ENCODE results near the gene CPLX4.

The CPLX4 gene

DNA sequence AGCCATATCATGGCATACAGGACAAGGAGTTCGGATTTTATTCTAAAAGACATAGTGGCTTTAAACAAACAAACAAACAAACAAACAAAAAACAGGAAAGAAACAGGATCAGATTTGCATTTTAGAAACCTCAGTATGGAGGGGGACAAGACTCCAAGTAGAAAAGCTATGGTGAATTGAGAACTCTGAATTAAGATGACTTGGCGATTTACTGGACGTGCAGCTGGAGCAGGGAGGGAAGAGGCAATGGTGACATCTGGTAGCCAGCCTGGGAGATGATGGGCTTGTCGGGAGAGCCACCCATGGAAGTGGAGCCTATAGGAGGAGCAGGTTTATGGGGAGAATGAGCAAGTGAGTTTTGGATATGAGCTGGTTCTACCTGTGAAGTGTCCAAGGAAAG, 13.2 kb downstream of the CPLX4 start:
- no peak for DNase-seq

DNA sequence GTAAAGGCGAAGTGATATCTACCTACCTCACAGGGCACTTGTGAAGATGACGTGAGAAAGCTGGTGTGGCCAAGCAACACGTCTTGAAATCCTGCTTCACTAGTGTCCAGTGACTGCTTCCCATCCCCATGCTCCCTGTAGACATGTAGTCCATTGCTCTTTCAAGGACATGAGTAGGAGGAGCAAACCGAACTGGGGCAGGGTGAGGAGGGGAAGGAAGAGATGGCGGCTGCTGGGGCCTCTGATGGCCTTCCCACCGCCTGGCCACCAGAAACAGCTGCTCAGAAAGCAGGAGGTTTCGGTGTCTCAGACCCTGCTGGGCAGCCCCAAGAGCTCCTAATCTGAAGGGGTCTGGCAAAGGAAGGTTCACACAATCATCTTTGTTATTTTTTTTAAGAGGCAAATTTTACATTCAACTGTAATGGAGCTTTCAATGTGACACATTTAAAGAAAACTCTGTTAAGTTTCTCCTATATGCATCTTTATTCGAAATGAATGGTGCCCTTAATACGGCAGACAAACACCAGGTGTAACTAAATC, 14.7 kb downstream of the CPLX4 start:
- DNase-seq: no peak

DNA sequence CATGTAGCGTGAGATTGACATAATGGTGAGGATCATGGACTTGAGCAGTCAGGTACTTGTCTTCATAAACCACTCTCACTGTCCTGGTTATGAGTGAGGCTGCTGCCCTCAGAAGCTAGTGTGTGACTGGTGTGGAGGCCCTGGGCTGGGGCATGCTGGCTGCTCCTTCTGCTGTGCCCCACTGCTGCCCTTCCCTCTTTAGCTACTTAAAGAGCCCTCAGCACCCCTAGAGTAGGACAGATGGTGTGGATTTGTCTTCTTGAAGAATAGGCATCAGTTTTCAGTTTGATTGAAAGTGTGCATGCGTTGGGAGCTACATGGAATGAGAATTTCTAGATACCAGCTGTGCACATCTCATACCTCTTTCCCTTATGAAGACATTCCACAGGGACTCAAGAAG, 15.4 kb downstream of the CPLX4 start:
- DNase-seq: no peak

DNA sequence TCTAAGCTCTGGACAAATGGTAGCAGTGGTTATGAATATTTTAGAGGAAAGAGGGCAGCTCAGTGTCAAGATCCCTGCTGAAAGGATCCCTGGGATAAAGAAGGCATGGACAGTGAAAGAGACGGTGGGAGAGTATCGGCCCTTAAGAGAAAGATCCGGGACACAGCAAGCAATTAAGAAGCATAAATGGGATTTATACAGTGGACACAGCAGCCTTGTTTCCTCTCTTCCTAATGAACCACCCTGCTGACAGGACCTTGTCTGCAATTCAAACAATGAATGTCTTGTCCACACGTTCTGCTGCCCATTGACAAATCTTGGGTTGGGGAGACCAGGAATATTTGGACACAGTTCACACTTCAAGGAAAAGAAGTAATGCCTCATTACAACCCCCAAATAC, 16.5 kb downstream of the CPLX4 start:
- no peak for DNase-seq

DNA sequence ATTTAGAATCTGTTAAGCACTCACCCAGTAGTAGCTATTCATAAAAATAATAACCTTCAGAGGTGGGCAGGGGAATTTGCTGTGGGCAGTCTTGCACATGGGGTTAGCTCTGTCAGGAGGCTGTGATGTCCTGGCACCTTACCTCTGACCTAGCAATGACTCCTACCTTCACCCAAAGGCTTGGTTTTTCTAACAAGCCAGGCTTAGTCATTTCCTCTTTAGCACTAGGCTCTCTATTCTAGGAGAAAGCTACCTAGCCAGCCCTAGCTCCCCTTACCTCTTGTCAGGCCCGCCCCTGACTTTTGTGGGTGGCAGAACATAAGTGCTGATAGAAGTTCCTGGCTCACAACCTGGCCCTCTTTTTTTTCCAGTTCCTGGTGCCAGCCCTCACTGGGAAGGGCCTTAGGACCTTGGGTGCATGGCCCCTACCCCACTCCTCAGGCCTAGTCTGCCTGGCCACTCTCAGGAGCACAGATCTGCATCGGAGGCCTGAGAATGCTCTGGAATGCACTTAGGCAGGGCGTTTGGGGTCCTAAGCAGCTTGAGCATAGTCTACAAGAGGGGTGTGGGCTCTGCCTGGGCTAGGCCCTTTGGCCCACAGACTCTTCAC, 17.7 kb downstream of the CPLX4 start:
- no peak for DNase-seq

DNA sequence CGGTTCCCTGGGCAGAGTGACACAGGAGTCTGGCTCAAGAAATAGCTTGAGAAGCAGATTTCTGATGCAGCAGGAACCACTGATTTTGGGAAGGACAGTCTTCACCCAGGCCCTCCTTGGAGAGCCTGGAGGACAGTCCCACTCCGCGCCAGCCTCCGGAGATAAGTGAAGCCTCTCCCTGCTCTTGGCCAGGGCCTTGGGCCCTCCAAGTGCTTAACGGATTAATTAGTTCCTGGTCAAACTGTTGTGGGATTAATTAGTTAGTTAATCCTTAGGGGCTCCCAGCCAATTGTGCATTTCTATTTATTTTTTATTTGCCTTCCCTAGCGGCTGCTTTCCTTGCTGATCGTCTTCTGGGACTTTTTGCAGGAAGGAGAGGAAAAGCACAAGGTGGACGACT, 19.6 kb downstream of the CPLX4 start:
- no peak for DNase-seq

DNA sequence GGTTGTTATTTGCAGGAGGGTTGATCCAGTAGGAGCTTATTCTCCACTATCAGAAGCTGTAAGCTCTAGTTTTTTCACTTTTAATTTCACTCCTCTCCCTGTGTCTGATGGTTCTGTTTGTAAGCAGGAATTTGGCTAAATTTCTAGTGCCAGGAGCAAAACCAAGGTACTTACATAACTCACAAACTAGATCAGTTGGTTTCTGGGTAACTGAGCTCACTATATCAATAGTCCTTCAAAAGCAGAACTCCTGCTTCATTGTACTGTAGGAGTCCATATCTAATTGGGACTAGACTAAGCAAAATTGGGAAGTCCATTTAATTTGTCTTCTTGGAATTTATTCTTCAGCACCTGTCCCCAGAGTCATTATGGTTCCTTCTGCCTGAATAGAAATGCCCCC, 25.1 kb downstream of the CPLX4 start:
- DNase-seq: no peak

DNA sequence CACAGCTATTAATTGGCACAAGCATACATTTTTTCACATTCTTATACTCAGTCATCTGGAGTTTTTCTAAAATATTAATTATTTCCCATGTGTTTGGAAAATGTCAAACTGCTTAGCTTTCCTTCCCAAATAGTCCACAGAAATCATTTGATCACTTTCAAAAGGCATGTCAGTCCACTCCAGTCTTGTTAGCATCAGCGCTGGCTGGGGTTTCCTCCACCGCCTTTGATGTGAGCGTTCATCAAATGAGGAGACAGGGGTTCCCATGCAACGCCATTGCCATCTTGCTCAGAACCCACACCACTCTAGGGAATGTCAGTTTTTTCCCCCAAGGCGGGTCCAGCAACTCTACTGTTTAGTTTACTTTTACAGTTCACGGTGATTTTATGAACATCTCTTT, 32.1 kb downstream of the CPLX4 start:
- no peak for DNase-seq

DNA sequence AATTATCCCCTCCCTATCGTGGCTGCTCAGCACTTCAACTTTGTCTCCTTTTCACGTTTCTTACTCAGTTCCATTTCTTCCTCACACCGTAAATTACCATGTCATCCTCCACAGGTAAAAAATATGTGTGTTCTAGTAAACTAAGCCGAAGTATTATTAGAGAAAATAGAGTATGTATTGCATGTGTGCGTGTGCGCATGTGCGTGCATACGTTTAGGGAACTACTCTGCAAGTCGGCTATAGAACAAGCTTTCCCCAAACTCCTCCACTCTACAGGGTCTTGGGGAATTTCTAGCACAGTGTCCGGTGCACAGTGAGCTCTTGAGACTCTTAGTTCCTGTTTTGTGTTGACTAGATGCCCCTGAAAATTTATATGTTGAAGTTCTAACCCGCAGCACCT, 36.1 kb downstream of the CPLX4 start:
- DNase-seq: no peak

DNA sequence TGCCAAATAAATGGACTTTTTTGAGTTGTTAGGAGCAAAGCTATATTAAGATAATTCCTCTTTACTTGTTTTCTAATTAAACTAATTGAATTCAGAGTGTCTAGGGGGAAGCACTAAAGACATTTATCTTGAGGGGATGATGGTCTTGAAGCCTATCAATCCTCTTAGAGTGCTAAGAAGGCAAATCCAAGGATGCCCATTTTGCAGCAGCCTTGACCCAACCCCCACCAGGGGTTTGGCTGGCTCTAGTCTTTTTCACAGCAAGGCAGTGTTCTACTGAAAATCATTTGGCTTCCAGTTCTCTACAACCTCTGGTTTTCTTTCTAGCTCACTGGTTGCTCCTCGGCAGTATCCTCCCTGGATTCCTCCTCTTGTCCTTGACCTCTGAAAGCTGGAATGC, 38.7 kb downstream of the CPLX4 start:
- DNase-seq: no peak

DNA sequence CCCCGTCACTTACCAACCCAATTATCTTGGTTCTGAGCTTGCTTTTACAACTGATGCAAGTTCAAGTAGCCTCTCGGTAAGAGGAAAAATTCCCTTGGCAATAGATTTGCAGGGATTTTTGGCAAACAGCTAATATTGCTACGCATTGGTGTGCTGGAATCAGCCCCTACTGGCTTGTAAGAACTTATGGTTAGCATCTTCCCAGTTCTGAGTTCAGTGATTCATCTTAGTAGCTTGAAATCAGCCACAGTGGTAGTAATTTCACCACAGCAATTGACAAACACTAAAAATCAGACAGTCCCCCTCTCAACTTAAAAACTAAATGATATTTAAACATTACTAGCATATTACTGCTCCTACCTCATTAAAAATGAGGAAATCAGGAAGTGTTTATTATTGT, 39.3 kb downstream of the CPLX4 start:
- no peak for DNase-seq

DNA sequence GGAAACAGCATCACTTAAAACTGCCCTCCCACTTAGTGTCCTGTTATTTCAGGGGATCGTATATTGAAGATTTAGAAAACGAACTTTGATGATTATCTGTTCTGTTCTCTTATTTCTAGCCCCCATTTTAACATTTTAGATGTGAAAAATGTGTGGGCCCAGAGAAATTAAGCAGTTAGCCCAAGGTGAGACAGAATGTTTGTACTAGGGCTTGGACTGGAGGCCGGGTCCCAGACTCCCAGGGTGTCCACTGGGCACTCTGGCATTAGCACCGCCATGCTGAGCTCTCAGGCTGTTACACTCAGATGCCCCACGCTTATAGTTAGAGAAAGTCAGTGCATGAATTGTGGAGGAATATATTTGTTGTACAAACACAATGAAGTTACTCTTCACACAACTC, 39.7 kb downstream of the CPLX4 start:
- no peak for DNase-seq

DNA sequence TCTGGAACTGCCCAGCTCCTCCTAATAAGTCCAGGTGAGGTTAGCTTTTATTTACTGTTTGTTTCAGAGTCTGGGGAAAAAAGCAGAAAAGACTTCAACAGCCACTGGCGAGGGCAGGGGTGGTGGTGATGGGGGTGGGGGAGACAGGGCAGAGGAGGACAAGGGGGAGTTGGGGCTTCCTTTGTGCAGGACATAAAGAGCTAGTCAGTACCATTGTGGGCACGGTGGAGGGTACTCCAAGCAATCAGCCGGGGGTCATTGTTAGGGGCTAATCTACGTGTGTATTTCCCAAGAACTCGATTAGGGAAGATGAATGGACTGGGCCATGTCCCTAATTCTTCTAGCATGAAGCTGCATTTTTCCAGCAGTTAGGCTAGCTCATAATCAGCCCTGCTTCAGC, 42.4 kb downstream of the CPLX4 start:
- no peak for DNase-seq

DNA sequence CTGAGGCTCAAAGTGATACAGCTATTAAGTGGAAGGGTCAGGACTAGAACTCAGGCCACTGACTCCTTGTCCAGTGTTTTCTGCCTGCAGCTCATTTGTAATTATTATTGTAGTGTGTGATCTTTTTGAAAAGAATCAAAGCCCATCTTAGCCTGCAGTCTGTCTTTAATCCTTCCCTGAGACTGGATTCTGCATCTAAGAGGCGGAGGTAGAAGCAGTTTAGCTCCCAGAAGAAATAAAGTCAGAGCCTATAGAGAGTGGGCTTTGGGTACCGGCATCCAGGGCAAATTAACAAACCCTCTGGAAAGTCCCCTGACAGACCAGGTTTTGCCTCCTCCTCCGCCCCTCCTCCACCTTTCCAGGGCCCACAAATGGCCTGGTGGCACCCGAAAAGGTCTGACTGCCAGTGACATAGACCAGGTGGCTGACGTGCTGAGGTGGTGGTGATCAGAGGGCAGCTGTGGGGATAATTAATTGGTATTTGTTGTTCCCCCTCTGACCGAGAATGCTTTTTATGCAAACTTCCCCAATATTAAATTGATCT, 43.0 kb downstream of the CPLX4 start:
- DNase-seq: no peak

DNA sequence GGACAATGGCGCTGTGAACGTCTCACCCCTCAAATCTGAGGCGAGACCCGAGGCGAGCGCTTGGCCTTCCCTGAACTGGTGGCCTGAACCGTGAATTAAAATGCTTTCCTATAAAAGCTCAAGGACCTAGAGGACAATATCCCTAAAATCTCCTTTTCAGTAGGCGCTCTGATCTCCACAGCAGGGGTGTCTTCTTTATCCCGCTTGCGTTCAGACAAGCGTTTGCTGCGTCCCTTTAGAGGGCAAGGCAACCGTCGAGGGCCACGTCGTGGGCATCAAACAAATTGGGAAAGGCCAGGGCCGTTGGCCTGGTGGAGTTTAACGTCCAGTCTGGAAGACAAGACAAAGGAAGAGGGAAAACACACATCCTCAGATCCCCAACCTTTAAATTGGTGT, 43.9 kb downstream of the CPLX4 start:
- DNase-seq: no peak

DNA sequence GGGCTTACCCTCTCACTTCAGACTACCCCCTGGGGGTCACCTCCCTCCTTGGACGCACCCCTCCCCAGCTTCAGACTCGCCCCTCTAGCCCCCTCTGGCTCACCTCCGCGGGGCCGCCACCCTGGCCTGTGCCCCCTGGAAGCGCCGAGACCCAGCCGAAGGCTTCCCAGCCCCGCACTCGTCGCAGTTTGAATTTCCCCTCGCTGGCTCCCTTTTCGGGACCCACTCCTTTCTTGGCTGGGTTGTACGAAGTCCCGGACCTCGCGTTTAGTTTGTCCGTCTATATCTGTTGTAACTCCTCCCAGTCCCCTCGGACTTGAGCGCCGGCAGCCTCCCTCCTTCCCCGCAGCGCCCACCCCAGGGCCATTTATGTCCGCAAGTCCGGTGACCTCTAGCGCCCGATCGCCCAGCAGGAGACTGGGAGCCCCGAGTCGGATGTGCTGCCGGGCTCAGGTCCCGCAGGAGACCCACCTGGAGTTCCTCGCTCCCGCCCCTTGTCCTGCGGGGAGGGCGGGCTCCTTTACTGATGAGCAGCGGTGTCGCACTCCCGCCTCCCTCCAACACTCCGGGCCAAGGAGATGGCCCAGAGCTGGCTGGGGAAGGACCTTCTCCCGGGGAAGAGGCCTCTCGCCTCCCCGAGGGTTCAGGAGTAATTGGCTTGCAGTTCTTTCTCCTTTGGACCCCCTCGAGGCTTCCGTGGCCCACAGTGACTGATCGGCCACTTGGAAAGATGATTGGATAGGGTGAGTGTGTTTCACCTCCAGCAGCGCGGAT, 44.5 kb downstream of the CPLX4 start:
- DNase-seq: no peak

DNA sequence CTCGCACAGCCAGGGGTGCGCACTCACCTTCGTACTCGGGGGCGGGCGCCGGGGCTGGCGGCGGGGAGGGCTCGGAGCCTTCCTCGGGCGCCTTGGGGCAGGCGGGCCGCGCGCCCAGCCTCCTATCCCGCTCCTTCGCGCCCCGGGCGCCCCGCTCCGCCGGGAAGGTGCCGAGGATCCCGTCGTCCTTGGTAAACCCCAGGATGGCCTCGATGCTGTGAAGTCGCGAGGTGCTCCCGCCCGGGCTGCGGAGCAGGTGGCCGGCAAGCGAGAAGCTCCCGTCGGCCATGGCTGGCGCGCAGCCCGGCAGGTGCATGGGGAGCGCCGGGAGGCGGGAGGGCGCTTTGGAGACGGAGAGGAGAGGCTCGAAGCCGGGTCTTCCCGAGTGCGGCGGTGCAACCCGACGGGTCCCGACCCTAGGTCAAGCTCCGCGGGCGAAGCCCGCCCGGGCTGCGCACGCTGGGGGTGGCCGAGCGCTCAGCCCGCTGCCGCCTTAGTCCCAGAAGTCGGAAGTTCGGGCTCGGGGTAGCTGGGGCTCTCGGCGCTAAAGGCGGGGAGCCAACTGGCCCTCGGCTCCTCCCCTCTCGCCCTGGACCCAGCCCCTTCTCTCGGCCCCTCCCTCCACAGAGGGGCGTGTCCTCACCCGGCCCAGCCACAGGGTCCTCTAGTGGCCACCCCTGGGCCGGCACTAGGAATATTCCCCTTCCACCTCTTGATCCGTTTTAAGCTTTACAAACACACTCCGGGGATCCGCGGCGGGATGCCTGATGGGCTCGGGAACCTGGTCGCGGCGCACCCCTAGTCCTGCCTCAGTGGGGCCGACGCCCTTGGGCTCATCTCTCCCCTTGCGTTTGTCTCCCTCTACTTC, 45.3 kb downstream of the CPLX4 start, which contains the start of gene RAX:
TSS of gene RAX (minus strand) at position 564 of the 868 bp plus-strand sequence. CDS start at position 316, 248 bp downstream.
- no peak for DNase-seq

DNA sequence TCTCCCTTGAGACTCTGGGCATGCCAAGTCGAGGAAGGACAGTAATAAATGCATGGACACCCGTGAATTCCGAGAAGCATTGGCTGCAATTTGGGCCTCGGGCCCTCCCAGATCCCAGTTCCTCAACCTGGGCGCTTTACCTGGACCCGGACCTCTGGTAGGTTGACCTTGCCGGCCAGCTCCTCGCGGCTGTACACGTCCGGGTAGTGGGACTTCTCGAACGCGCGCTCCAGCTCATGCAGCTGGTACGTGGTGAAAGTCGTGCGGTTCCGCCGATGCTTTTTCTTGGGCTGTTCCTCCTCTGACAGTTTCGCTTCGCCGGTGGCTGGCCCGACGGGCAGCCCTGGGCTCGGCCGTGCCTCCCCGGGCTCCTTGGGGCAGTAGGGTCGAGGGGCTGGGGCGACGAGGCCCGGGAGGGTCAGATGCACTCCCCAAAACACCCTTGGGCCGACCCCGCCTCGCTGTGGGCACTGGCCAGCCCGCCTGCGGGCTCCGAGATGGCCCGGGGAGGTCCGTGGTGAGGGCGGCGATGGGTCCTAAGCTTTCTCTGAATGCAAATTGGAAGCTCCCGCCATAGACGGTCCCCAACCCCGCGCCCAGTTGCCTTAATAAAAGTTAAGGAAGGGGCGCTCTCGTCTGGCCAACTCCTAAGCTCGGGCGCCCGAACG, 46.1 kb downstream of the CPLX4 start:
- DNase-seq: no peak

DNA sequence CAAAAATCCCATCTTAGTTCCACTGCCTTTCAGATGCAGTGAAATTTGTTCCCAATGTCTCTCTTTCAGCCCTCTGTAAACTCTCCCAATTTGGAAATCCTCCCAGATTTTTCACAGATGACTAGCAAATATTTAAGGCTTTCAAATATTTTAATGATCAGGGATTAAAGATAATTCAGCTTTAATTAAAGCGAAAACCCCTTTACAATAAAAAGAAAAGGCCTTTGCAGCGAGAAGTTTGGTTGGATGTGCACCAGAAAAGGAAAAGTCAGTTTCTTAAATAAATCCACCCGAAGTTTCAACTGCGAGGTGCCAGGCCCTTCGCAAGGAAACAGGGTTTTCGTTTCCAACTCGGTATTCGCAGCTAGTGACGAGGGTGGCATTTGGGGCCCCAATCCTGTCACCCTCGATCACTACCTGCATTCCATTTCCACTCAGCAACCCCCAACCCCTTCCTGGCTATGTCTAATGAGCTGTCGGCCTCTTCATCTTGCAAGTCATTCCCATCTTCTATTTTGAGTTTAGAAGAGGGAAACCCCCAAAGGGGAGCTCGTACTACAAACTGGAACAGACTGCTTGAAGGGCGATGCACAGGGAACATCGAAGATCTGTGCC, 46.7 kb downstream of the CPLX4 start:
- DNase-seq: no peak

DNA sequence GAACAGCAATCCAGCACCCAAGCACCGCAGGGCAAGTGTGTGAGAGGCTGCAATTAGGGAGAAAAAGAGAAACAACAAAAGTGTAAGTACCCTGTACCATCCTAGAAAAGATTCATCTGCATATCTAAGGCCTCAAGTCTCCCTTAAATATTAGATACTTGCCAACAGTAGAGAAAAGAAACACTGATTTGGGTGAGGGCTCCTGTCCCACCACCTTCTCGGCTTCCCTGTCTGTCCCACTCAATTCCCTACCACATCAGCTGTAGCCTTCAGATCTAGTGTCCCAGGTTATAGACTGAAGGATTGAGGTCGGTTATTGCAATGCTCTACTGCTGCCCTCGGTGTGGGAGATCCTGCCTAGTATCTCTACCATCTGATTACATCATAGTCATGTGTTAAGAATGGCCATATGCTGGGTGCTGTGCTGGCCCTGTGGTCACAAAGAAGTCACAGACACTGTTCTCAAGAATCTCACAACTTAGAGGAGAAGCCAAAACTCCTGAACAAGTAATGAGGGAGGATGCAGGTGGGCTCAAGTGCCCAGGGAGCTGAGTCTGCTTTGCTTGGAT, 47.7 kb downstream of the CPLX4 start:
- no peak for DNase-seq

DNA sequence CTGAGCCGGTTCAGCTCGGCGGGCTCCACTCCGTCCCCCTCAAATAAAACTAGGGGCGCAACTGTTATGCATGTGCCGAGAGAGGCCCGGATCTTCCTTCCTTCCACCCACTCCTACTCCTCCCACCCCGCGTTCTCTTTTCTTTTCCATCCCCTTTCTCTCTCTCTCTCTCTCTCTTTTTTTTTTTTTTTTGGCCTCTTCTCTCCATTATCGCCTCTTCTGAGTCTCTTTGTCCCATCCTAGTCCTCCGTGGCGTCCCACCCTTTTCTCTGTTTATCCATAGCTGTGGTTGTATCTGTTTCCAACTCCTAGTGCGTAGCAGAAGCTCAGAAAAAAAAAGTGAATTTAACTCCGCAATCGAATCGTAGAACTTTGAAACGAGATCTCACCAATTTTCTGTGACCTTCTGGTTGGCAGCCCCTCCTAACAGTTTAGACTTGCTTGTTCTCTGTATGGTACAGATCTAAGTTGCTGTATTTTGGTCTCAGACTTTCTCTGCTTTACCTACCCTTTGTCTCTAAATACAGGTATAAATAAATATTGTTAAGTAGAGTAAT, 48.8 kb downstream of the CPLX4 start:
- no peak for DNase-seq
